DND-41 (cell line): Measurements from ENCODE around the gene CYCS.

ENCODE experiments used
- ATAC-seq: fragments of 200-7000 bp; cut with Tn5 transposase; 3 replicates; pipeline ENCODE4 v1.9.1; 2021; ENCODE audit warnings: low read depth; ENCODE audit not compliant: insufficient read depth
- DNase-seq: peaks from one replicate; pipeline ENCODE4 v3.0.0-alpha.2; 2020
- H2AFZ ChIP-seq: 2 replicates; pipeline ENCODE4 v1.6.0; 2012; ENCODE audit warnings: low read depth, low read length
- H3K27ac ChIP-seq: 2 replicates; pipeline ENCODE4 v1.5.1; 2012; ENCODE audit warnings: low read length, inconsistent platforms
- H3K27me3 ChIP-seq: fragments of 200-600 bp; sonication (generic); 2 replicates; pipeline ENCODE4 v1.6.0; 2012; ENCODE audit warnings: low read length, mild to moderate bottlenecking, inconsistent platforms; ENCODE audit not compliant: insufficient read depth, poor library complexity
- H3K36me3 ChIP-seq: 2 replicates; pipeline ENCODE4 v1.5.1; 2012; ENCODE audit warnings: low read length, inconsistent platforms; ENCODE audit not compliant: insufficient read depth
- H3K4me1 ChIP-seq: 2 replicates; pipeline ENCODE4 v1.5.1; 2012; ENCODE audit warnings: mild to moderate bottlenecking, low read length; ENCODE audit not compliant: insufficient read depth
- H3K4me2 ChIP-seq: 2 replicates; pipeline ENCODE4 v1.6.0; 2012; ENCODE audit warnings: mild to moderate bottlenecking, moderate library complexity, low read length, inconsistent platforms; ENCODE audit not compliant: insufficient read depth
- H3K4me3 ChIP-seq, 2 experiments: fragments of 200-600 bp in 1 of 2; shearing (Covaris generic) in 1 of 2; 2 replicates each; pipeline ENCODE4 v1.5.1; 2012 to 2016; ENCODE audit warnings: inconsistent platforms in 2 of 2, low read length in 2 of 2, mild to moderate bottlenecking in 2 of 2, low read depth in 1 of 2, moderate library complexity in 1 of 2
- H3K79me2 ChIP-seq: 2 replicates; pipeline ENCODE4 v1.6.0; 2012; ENCODE audit warnings: low read length, inconsistent platforms; ENCODE audit not compliant: insufficient read depth
- H3K9ac ChIP-seq: 2 replicates; pipeline ENCODE4 v1.6.0; 2012; ENCODE audit warnings: low read depth, mild to moderate bottlenecking, inconsistent platforms, low read length, moderate library complexity
- H3K9me3 ChIP-seq: 2 replicates; pipeline ENCODE4 v1.5.1; 2012; ENCODE audit warnings: low read length, moderate library complexity, mild to moderate bottlenecking, inconsistent platforms; ENCODE audit not compliant: insufficient read depth, severe bottlenecking
- H4K20me1 ChIP-seq: 2 replicates; pipeline ENCODE4 v1.6.0; 2012; ENCODE audit warnings: low read length; ENCODE audit not compliant: insufficient read depth
- EZH2 ChIP-seq: IDR thresholded peaks from 3 replicates; pipeline ENCODE4 v1.6.1; 2012; ENCODE audit warnings: borderline replicate concordance, low read depth, mild to moderate bottlenecking, moderate library complexity, low read length, inconsistent platforms; ENCODE audit not compliant: severe bottlenecking
- TF ChIP-seq, protein P1 (sequence below): IDR thresholded peaks from 2 replicates; pipeline ENCODE4 v1.5.1; 2012; ENCODE audit warnings: borderline replicate concordance, low read length, moderate library complexity, mild to moderate bottlenecking; ENCODE audit not compliant: poor library complexity, severe bottlenecking; ENCODE audit errors: extremely low read depth

CYCS gene

DNA sequence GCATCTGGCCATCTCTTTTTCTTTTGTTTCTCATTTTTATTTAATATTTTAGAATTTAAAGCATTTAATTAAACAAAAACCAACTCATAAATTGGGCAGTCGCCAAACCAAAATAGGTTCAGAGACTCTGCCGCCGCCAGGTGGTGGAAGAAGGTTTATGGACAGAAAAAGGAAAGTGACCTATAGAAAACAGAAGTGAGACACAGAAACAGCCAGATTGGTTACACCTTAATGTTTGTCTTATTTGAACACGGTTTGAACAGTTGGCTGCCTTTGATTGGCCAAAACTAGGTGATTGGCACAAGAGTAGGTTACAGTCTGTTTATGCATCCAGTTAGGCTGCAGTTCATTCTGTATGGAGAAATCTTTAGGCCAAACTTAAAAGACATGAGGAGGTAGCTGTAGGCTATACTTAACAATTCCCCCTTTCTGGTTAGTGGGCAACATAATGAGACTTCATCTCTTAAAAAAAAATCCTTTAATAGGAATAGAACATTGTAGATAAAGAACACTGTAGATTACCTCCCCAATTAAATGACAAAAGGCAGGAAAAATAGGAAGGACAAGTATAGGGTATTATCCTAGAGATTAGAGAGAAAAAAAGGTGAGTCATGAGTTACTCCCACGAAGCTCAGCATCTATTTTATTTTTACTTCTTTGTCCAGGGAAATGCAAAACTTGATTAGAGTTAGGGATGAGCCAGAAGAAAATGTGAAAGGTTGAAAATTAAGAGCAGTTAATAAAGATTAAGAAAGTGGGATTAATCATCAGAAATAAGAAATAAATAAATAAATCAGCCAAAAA, 23.9 kb upstream of the CYCS start:
- Histone ChIP-seq H2AFZ (no peak overlapping the region), H3K36me3 (no peaks in the 10 kb centered on the region), H3K4me3 (no peak overlapping the region), H3K27ac (no peak overlapping the region), H3K9ac (no peak overlapping the region), H4K20me1 (no peaks in the 10 kb centered on the region), H3K27me3 (no peaks in the 10 kb centered on the region), H3K9me3 (no peaks in the 10 kb centered on the region), H3K79me2 (no peaks in the 10 kb centered on the region), H3K4me1 (no peaks in the 10 kb centered on the region), H3K4me2 (no peak overlapping the region)
- ATAC-seq (no peak), DNase-seq (no peak)
- TF ChIP-seq, protein P1, sequence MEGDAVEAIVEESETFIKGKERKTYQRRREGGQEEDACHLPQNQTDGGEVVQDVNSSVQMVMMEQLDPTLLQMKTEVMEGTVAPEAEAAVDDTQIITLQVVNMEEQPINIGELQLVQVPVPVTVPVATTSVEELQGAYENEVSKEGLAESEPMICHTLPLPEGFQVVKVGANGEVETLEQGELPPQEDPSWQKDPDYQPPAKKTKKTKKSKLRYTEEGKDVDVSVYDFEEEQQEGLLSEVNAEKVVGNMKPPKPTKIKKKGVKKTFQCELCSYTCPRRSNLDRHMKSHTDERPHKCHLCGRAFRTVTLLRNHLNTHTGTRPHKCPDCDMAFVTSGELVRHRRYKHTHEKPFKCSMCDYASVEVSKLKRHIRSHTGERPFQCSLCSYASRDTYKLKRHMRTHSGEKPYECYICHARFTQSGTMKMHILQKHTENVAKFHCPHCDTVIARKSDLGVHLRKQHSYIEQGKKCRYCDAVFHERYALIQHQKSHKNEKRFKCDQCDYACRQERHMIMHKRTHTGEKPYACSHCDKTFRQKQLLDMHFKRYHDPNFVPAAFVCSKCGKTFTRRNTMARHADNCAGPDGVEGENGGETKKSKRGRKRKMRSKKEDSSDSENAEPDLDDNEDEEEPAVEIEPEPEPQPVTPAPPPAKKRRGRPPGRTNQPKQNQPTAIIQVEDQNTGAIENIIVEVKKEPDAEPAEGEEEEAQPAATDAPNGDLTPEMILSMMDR: no peak
- no peak for TF ChIP-seq EZH2

DNA sequence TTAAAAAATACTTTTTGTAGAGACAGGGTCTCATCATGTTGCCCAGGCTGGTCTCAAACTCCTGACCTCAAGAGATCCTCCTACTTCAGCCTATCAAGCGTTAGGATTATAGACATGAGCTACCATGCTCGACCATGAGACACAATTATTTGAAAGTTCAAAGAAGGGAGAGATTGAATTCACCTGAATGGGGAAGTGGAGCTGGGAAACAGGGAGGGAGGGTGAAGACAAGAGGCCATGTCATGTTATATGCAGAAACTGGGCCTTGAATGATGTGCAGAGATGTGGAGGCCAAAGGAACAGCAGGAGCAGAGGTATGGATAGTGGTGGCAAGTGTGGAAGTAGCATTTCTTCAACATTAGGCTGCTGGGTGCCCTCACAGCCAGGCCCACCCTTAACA, 18.7 kb upstream of the CYCS start:
- ATAC-seq (no peak), DNase-seq (no peak)
- H3K4me2 ChIP-seq: no peak overlapping the region
- H3K36me3 ChIP-seq: no peaks in the 10 kb centered on the region
- H3K79me2 ChIP-seq: no peaks in the 10 kb centered on the region
- no peak overlapping the region for H3K4me3 ChIP-seq
- no peaks in the 10 kb centered on the region for H4K20me1 ChIP-seq
- no peaks in the 10 kb centered on the region for H3K9me3 ChIP-seq
- no peaks in the 10 kb centered on the region for H3K4me1 ChIP-seq
- no peak overlapping the region for H3K27ac ChIP-seq
- TF ChIP-seq, protein P1: no peak
- no peak for TF ChIP-seq EZH2
- no peak overlapping the region for H2AFZ ChIP-seq
- H3K9ac ChIP-seq: no peak overlapping the region
- no peaks in the 10 kb centered on the region for H3K27me3 ChIP-seq

DNA sequence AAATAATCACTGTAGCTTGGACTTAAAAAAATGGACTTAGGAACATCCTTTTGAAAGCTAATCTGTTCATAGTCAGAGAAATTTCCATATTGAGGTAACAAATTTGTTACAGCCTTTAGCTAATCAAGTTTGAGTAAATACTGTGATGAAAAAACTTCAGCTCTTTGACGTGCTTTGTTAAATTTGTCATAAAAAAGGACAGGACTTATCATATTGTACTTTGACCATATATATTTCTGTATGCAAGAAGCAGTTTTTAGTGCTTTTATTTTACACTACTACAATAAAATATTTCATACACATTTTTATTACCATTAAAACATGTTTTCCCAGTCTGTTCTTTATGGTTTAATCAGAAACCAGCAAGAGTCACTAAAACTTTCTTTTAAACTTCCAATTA, 14.5 kb upstream of the CYCS start:
- Histone ChIP-seq H3K4me3 (no peak overlapping the region), H3K79me2 (no peaks in the 10 kb centered on the region), H3K4me2 (no peak overlapping the region), H3K27ac (no peak overlapping the region), H3K9me3 (no peaks in the 10 kb centered on the region), H3K36me3 (no peaks in the 10 kb centered on the region), H3K9ac (no peak overlapping the region), H4K20me1 (no peaks in the 10 kb centered on the region), H2AFZ (no peak overlapping the region), H3K27me3 (no peaks in the 10 kb centered on the region), H3K4me1 (no peaks in the 10 kb centered on the region)
- no peak for ATAC-seq
- no peak for DNase-seq
- TF ChIP-seq EZH2: no peak
- TF ChIP-seq, protein P1: no peak
